Esophagus squamous epithelium (tissue), 5 donors: ENCODE measurements around the gene MCCD1. TPM values are rescaled to one million over a fixed set of nuclear protein-coding genes. Genes with fewer than 3 reads are reported as not detected.

Experiments used
- DNase-seq: peaks from one replicate; lab custom pipeline; 2025; lab: John Stamatoyannopoulos, UW
- H3K27ac ChIP-seq, 4 donors: fragments of 200-600 bp; sonication (generic); one replicate each; pipeline ENCODE4 v1.5.1; 2016 to 2019; ENCODE audit warnings: mild to moderate bottlenecking in 1 of 4
- H3K27me3 ChIP-seq, 4 donors: fragments of 200-600 bp; sonication (generic); 1 replicate in 3 of 4; 2 replicates in 1 of 4; pipeline versions ENCODE4 v1.5.1 to v1.6.0; 2017 to 2021; ENCODE audit warnings: antibody characterized with exemption in 1 of 4
- H3K36me3 ChIP-seq, 3 donors: fragments of 200-600 bp; sonication (generic); one replicate each; pipeline ENCODE4 v1.5.1; 2016 to 2019
- H3K4me1 ChIP-seq, 3 donors: fragments of 200-600 bp; sonication (generic); one replicate each; pipeline ENCODE4 v1.5.1; 2017 to 2019
- H3K4me3 ChIP-seq, 4 donors: fragments of 200-600 bp; sonication (generic); 1 replicate in 3 of 4; 2 replicates in 1 of 4; pipeline ENCODE4 v1.5.1; 2016 to 2019; ENCODE audit warnings: mild to moderate bottlenecking in 2 of 4, moderate library complexity in 1 of 4
- H3K9me3 ChIP-seq, 3 donors: fragments of 200-600 bp; sonication (generic); one replicate each; pipeline ENCODE4 v1.5.1; 2016 to 2019
- POLR2A ChIP-seq, 4 donors: fragments of 450-650 bp; IDR thresholded peaks; one replicate each; pipeline ENCODE4 v1.6.1; 2017; ENCODE audit warnings: antibody characterized with exemption in 4 of 4, mild to moderate bottlenecking in 4 of 4, moderate library complexity in 3 of 4
- WGBS, 2 donors: methylation state at CpG; one replicate each; pipeline ENCODE4 v1.1.5; 2018; 5-methylcytosine and 5-hydroxymethylcytosine counted together
- intact Hi-C: fragments of 100-400 bp; cut with DNase I; formaldehyde crosslinking; loops from one replicate; pipeline ENCODE4 v1.15.0; 2022
- total RNA-seq, 4 donors: library from RNA; depleted of rRNA; stranded (reverse); fragments of >200 nt; gene quantifications; one replicate each; pipeline ENCODE4 v1.1.0, GENCODE V29; 2016
- TF ChIP-seq, protein P1 (sequence below), 6 experiments: fragments of 450-650 bp in 4 of 6; fragments of 200-600 bp in 2 of 6; sonication (generic) in 2 of 6; IDR thresholded peaks; one replicate each; pipeline ENCODE4 v1.5.1; 2016 to 2019; ENCODE audit warnings: antibody characterized with exemption in 6 of 6, mild to moderate bottlenecking in 4 of 6, moderate library complexity in 4 of 6
- donor health status: DM: yes; HTN: yes; CAD: no.

The MCCD1 gene
- total RNA-seq, 4 donors from 2014 or later: not detected

DNA sequence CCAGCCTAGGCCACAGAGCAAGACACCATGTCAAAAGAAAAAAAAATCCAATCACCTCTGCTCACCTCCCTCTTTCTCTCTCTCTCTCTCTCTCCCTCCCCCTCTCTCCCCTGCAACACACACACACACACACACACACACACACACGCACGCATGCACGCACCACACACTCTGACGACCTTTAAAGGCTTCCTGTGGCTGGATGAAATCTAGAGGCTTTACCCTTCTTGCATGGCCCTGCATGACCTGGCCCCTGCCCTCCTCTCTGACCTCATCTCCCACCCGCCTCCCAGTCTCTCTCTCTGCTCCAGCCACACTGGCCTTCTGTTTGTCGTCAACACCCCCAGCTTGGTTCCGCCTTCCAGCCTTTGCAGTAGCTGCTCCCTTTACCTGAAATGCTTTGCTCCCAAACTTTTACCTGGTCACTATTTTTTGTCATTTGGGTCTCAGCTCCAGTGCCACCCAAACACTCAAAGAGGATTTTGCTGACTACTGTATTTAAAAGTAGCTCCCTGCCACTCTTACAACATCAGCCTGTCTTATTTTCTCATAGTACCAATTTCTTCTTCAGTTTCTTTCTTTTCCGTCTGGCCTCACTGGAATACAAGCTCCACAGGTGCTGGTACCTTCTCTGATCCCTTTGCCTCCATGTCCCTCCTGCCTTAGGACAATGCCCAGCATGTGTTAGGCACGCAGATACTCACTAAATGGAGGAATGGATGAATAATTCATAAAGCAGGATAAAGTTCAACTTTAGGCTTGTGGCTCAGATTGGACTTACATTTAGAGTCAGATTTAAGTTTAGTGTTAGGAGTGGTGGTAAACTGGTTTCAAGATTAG, 39.0 kb downstream of the MCCD1 start:
- no peaks in the 10 kb centered on the region for H3K36me3 ChIP-seq
- H3K4me1 ChIP-seq: peaks cover 0 to 7% (median 5%) of the 10 kb centered on the region in 3 donors
- TF ChIP-seq POLR2A (IDR thresholded peaks at IDR 0.05): no peak
- TF ChIP-seq, protein P1, sequence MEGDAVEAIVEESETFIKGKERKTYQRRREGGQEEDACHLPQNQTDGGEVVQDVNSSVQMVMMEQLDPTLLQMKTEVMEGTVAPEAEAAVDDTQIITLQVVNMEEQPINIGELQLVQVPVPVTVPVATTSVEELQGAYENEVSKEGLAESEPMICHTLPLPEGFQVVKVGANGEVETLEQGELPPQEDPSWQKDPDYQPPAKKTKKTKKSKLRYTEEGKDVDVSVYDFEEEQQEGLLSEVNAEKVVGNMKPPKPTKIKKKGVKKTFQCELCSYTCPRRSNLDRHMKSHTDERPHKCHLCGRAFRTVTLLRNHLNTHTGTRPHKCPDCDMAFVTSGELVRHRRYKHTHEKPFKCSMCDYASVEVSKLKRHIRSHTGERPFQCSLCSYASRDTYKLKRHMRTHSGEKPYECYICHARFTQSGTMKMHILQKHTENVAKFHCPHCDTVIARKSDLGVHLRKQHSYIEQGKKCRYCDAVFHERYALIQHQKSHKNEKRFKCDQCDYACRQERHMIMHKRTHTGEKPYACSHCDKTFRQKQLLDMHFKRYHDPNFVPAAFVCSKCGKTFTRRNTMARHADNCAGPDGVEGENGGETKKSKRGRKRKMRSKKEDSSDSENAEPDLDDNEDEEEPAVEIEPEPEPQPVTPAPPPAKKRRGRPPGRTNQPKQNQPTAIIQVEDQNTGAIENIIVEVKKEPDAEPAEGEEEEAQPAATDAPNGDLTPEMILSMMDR (IDR thresholded peaks at IDR 0.05): no peak
- intact Hi-C loops: no loop called here
- H3K27ac ChIP-seq: no peak overlapping the region
- no peak for DNase-seq
- peaks cover 0 to 24% (median 0%) of the 10 kb centered on the region in 4 donors for H3K27me3 ChIP-seq
- H3K4me3 ChIP-seq: no peak overlapping the region
- WGBS, 2 donors: 40% methylated on average over 9 of the region's 9 CpGs
- H3K9me3 ChIP-seq: no peaks in the 10 kb centered on the region

GRCh38 chr6:31568537-31568961, 39.8 kb downstream of the MCCD1 start:
- Histone ChIP-seq H3K4me1 (peaks cover 0 to 7% (median 5%) of the 10 kb centered on the region in 3 donors), H3K36me3 (no peaks in the 10 kb centered on the region), H3K27ac (no peak overlapping the region), H3K27me3 (peaks cover 0 to 24% (median 0%) of the 10 kb centered on the region in 4 donors), H3K9me3 (no peaks in the 10 kb centered on the region), H3K4me3 (no peak overlapping the region)
- TF ChIP-seq, protein P1 (IDR thresholded peaks at IDR 0.05): no peak
- TF ChIP-seq POLR2A (IDR thresholded peaks at IDR 0.05): no peak
- no peak for DNase-seq
- intact Hi-C loops: no loop called here
- WGBS, 2 donors: 58 to 63% methylated on average over 3 of the region's 3 CpGs

DNA sequence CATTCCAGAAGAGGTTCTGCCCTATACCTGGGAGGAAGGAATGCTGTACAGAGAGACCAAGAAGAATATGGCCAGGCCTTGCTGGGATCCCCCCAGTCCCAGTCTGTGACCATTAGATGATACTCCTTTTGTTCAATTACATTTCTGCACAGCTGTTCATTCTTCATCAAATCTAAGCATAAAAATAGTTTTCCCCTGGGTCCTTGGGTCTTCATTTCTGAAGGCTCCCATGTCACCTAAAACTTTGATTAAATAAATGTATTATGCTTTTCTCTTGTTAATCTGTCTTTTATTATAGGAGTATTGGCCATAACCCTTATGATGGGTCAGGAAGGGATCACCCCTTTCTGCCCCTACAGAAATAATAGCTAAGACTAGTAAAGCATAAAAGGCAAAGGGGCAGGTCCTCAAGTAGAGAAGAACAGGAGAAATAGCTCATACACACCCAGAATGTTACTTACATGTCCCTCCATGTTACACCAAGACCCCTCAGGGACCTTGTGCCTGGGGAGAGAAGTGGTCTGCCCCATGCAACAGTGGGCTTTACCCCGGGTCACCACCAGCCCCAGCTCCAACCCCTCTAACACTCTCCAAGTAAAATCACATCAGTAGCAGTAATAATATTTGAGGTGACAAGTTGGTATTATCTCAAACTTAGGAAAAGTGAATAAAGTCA, 41.2 kb downstream of the MCCD1 start:
- Histone ChIP-seq H3K36me3 (no peaks in the 10 kb centered on the region), H3K4me3 (no peak overlapping the region), H3K4me1 (peaks cover 0 to 9% (median 5%) of the 10 kb centered on the region in 3 donors), H3K9me3 (no peaks in the 10 kb centered on the region), H3K27me3 (peaks cover 0 to 29% (median 0%) of the 10 kb centered on the region in 4 donors), H3K27ac (no peak overlapping the region)
- TF ChIP-seq, protein P1 (IDR thresholded peaks at IDR 0.05): no peak
- no peak for TF ChIP-seq POLR2A (IDR thresholded peaks at IDR 0.05)
- DNase-seq: no peak
- intact Hi-C loops: no loop called here
- 75 to 83% methylated on average over 1 of the region's 1 CpG for WGBS, 2 donors

DNA sequence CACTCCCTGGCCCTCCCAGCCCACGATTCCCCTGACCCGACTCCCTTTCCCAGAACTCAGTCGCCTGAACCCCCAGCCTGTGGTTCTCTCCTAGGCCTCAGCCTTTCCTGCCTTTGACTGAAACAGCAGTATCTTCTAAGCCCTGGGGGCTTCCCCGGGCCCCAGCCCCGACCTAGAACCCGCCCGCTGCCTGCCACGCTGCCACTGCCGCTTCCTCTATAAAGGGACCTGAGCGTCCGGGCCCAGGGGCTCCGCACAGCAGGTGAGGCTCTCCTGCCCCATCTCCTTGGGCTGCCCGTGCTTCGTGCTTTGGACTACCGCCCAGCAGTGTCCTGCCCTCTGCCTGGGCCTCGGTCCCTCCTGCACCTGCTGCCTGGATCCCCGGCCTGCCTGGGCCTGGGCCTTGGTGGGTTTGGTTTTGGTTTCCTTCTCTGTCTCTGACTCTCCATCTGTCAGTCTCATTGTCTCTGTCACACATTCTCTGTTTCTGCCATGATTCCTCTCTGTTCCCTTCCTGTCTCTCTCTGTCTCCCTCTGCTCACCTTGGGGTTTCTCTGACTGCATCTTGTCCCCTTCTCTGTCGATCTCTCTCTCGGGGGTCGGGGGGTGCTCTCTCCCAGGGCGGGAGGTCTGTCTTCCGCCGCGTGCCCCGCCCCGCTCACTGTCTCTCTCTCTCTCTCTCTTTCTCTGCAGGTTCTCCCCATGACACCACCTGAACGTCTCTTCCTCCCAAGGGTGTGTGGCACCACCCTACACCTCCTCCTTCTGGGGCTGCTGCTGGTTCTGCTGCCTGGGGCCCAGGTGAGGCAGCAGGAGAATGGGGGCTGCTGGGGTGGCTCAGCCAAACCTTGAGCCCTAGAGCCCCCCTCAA, 43.5 kb downstream of the MCCD1 start, which contains the start of gene LTA:
TSS of gene LTA (plus strand) at position 249 of the 871 bp plus-strand sequence. CDS start at position 703, 454 bp downstream.
- Histone ChIP-seq H3K4me1 (peaks cover 0 to 15% (median 5%) of the 10 kb centered on the region in 3 donors), H3K9me3 (no peaks in the 10 kb centered on the region), H3K36me3 (no peaks in the 10 kb centered on the region), H3K27me3 (peaks cover 0 to 21% (median 0%) of the 10 kb centered on the region in 4 donors), H3K27ac (peak within 1 kb of the TSS in 2 of 4 donors; percentile 62 to 72), H3K4me3 (peak within 1 kb of the TSS in 2 of 4 donors; percentile 26 to 45)
- DNase-seq: no peak
- 66 to 78% methylated on average over 16 to 25 of the region's 27 CpGs for WGBS, 2 donors
- intact Hi-C loops: no loop called here
- TF ChIP-seq POLR2A (IDR thresholded peaks at IDR 0.05): peak in 1 of 4 donors; percentile 28
- TF ChIP-seq, protein P1 (IDR thresholded peaks at IDR 0.05): no peak
